ENCODE results near the gene HMGN3.

HMGN3 gene

GRCh38 chr6:79188107-79188506 is 46.4 kb downstream of the HMGN3 start:
- TF ChIP-seq, protein P1, sequence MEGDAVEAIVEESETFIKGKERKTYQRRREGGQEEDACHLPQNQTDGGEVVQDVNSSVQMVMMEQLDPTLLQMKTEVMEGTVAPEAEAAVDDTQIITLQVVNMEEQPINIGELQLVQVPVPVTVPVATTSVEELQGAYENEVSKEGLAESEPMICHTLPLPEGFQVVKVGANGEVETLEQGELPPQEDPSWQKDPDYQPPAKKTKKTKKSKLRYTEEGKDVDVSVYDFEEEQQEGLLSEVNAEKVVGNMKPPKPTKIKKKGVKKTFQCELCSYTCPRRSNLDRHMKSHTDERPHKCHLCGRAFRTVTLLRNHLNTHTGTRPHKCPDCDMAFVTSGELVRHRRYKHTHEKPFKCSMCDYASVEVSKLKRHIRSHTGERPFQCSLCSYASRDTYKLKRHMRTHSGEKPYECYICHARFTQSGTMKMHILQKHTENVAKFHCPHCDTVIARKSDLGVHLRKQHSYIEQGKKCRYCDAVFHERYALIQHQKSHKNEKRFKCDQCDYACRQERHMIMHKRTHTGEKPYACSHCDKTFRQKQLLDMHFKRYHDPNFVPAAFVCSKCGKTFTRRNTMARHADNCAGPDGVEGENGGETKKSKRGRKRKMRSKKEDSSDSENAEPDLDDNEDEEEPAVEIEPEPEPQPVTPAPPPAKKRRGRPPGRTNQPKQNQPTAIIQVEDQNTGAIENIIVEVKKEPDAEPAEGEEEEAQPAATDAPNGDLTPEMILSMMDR (IDR thresholded peaks at IDR 0.05): no peak
- no peak overlapping the region for H3K4me3 ChIP-seq
- no peak for DNase-seq (ENCODE audit: low spot score)
- H3K27ac ChIP-seq: no peak overlapping the region

DNA sequence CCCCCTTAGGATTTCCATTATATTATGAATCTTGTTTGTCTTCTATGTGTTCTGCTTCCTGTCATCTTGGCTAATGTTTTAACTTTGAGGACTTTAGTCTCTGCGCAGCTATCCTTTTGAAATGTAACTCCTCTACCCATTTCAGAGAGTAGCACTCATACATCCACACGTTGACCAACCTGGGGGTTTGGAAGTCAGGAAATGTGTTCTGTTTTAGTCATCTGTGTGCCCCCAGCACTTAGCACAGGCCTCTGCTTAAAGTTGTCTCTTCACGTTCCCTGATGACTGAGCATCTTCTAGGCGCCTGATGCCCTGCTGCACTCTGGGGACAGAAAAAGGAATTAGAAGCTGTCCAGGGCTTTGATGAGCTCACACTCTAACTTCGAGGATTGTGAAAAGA is 47.9 kb downstream of the HMGN3 start:
- TF ChIP-seq, protein P1 (IDR thresholded peaks at IDR 0.05): no peak
- no peak for DNase-seq (ENCODE audit: low spot score)
- Histone ChIP-seq H3K27ac (no peak overlapping the region), H3K4me3 (no peak overlapping the region)

DNA sequence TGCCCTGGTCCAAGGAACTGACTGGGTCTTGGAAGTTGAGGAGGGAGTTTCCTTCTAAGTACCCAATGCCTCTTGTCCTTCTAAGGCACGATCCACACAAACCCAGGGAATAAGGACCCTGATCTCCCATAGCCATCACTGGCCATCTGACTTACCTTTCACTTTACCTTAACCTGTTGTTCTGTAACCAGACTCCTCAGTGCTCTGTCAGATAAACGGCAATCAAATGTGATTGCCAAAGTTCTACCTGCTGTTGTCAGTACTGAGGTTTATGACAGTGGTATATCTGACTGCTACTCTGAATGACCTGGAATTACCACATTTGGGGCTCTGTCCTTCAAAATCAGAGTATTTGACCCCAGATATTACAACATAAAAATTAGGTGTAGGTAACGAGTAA is 49.8 kb downstream of the HMGN3 start:
- Histone ChIP-seq H3K27ac (no peak overlapping the region), H3K4me3 (no peak overlapping the region)
- DNase-seq (ENCODE audit: low spot score): no peak
- TF ChIP-seq, protein P1 (IDR thresholded peaks at IDR 0.05): no peak

DNA sequence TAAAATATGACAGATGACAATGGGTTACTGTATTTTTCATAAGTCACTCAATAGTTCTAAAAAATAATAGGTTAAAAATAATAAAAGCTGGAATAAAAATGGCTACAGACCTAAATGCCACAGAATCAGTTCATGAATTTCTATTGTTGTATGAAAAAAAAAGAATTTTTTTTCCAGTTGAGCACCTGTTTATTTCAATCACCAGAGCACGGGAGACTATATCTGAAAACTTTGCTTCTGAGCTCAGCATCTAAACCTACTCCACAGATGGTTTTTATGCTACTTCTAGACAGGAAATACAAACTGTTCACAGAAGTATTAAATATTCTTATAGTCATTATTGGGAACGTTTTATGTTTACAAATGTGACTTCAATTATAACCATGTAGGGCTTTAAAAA is 50.4 kb downstream of the HMGN3 start:
- TF ChIP-seq, protein P1 (IDR thresholded peaks at IDR 0.05): no peak
- no peak for DNase-seq (ENCODE audit: low spot score)
- H3K4me3 ChIP-seq: no peak overlapping the region
- H3K27ac ChIP-seq: no peak overlapping the region

DNA sequence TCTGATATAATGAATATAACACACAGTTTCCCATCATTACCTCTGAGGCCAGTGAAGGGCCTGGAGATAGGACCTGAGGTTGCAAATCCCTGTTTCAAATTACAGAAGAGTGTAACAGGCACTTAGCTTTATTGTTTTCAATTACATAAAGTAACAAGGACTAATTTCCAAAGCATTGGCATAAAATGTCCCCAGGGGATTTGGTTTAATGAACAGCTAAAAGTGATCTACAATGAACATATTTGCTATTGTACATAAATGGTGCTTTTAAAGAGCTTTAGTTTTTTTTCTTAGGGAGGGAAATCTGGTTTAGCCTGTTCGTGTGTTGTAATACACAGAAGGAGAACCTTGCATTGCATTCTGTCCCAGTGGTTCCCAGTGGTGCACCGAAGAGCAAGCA is 54.4 kb downstream of the HMGN3 start:
- no peak overlapping the region for H3K27ac ChIP-seq
- TF ChIP-seq, protein P1 (IDR thresholded peaks at IDR 0.05): no peak
- no peak for DNase-seq (ENCODE audit: low spot score)
- no peak overlapping the region for H3K4me3 ChIP-seq

DNA sequence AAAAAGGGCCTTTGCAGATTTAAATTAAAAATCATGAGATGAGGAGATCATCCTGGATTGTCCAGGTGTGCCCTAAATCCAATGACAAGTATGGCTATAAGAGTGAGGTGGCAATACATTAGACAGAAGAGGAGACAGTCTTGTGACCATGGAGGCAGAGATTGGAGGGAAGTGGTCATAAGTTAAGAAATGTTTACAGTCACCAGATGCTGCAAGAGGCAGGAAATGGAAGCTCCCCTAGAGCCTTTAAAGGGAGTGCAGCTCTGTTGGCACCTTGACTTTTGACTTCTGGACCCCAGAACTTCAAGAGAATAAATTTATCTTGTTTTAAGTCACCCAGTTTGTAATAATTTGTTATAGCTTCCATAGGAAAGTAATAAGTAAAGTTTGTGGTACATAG is 61.1 kb downstream of the HMGN3 start:
- TF ChIP-seq, protein P1 (IDR thresholded peaks at IDR 0.05): no peak
- H3K4me3 ChIP-seq: no peak overlapping the region
- no peak overlapping the region for H3K27ac ChIP-seq
- DNase-seq (ENCODE audit: low spot score): no peak

DNA sequence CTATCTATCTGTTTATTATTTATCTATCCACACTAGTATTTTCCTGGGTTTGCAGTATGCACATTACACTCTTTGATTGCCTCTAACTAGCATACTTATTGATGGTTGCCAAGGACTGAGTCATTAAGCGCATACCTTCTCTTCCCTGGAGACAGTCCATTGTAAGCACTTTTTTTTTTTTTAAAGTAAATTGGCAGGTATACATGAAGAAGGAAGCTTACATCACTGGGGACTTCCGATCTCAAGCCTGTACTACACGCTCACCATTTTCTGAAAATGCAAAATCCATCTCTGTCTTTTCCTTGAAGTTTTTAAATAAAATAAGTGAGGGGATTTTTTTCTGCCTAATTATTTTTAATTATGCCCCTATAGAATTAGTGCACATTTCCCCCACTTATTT is 63.5 kb downstream of the HMGN3 start:
- H3K4me3 ChIP-seq: no peak overlapping the region
- TF ChIP-seq, protein P1 (IDR thresholded peaks at IDR 0.05): no peak
- no peak overlapping the region for H3K27ac ChIP-seq
- no peak for DNase-seq (ENCODE audit: low spot score)
